IMR-90 (cell line): ENCODE measurements around the gene ATP5F1D. TPM values are rescaled to one million over a fixed set of nuclear protein-coding genes. Genes with fewer than 3 reads are reported as not detected.

ENCODE experiments used
- ATAC-seq: fragments of 200-7000 bp; cut with Tn5 transposase; 2 replicates; pipeline ENCODE4 v1.9.1; 2020; ENCODE audit warnings: low read depth, mild to moderate bottlenecking, moderate library complexity
- BruUV-seq: library from RNA; stranded (reverse); fragments of 400-500 nt; replicated peaks from 2 replicates; lab custom pipeline; 2021; lab: Mats Ljungman, UMichigan
- CTCF ChIA-PET: fragments of 300-600 bp; formaldehyde crosslinking; extraction: SDS; loops from one replicate; lab custom pipeline; 2021; ENCODE audit warnings: antibody characterized with exemption; lab: Yijun Ruan, JAX
- POLR2A ChIA-PET: fragments of 300-600 bp; sonication (Branson Sonifier 250); formaldehyde crosslinking; loops from one replicate; lab custom pipeline; 2022; ENCODE audit warnings: antibody characterized with exemption; ENCODE audit not compliant: unreplicated experiment; lab: Charles Lee
- DNase-seq: peaks from one replicate; pipeline ENCODE4 v3.0.0; 2013
- H2AFZ ChIP-seq: replicated peaks from 2 replicates; pipeline ENCODE3; 2013; ENCODE audit warnings: low read length, mild to moderate bottlenecking; ENCODE audit not compliant: poor library complexity
- H2AK5ac ChIP-seq: 2 replicates; pipeline ENCODE4 v1.6.1; 2013; ENCODE audit warnings: low read depth, low read length, inconsistent platforms
- H2AK9ac ChIP-seq: replicated peaks from 2 replicates; pipeline ENCODE3; 2013; ENCODE audit warnings: mild to moderate bottlenecking, low read depth, low read length, moderate library complexity; ENCODE audit not compliant: poor library complexity
- H2BK120ac ChIP-seq: 2 replicates; pipeline ENCODE4 v1.6.1; 2013; ENCODE audit warnings: low read depth, low read length, inconsistent platforms
- H2BK15ac ChIP-seq: 3 replicates; pipeline ENCODE4 v1.6.1; 2013; ENCODE audit warnings: low read depth, low read length, inconsistent platforms
- H2BK20ac ChIP-seq: 2 replicates; pipeline ENCODE4 v1.6.1; 2013; ENCODE audit warnings: low read depth, mild to moderate bottlenecking, inconsistent platforms, low read length, moderate library complexity
- H2BK5ac ChIP-seq: 2 replicates; pipeline ENCODE4 v1.6.1; 2013; ENCODE audit warnings: mild to moderate bottlenecking, low read depth, low read length, inconsistent platforms; ENCODE audit not compliant: poor library complexity, severe bottlenecking
- H3K14ac ChIP-seq: replicated peaks from 2 replicates; pipeline ENCODE4 v1.6.1; 2013; ENCODE audit warnings: low read depth, low read length, inconsistent platforms
- H3K18ac ChIP-seq: 2 replicates; pipeline ENCODE4 v1.6.1; 2013; ENCODE audit warnings: low read depth, low read length, control low read depth
- H3K23ac ChIP-seq: 2 replicates; pipeline ENCODE4 v1.6.1; 2013; ENCODE audit warnings: low read depth, low read length, inconsistent platforms
- H3K27ac ChIP-seq: 2 replicates; pipeline ENCODE4 v1.5.1; 2013; ENCODE audit warnings: mild to moderate bottlenecking, control low read depth, low read length; ENCODE audit not compliant: insufficient read depth
- H3K27me3 ChIP-seq: 2 replicates; pipeline ENCODE4 v1.6.1; 2013; ENCODE audit warnings: low read length; ENCODE audit not compliant: control insufficient read depth, insufficient read depth
- H3K36me3 ChIP-seq: 2 replicates; pipeline ENCODE4 v1.6.1; 2013; ENCODE audit warnings: low read length, mixed read lengths; ENCODE audit not compliant: control insufficient read depth, insufficient read depth
- H3K4ac ChIP-seq: 2 replicates; pipeline ENCODE4 v1.6.1; 2013; ENCODE audit warnings: low read depth, low read length, inconsistent platforms
- H3K4me1 ChIP-seq: 2 replicates; pipeline ENCODE4 v1.6.1; 2013; ENCODE audit warnings: low read length, mixed read lengths; ENCODE audit not compliant: control insufficient read depth, insufficient read depth
- H3K4me2 ChIP-seq: 2 replicates; pipeline ENCODE4 v1.6.1; 2013; ENCODE audit warnings: low read depth, mild to moderate bottlenecking, control low read depth, low read length, moderate library complexity
- H3K4me3 ChIP-seq: 2 replicates; pipeline ENCODE4 v1.5.1; 2013; ENCODE audit warnings: low read depth, mild to moderate bottlenecking, control low read depth, low read length, moderate library complexity; ENCODE audit not compliant: insufficient read depth
- H3K56ac ChIP-seq: 2 replicates; pipeline ENCODE4 v1.6.1; 2013; ENCODE audit warnings: low read length, inconsistent platforms; ENCODE audit not compliant: insufficient read depth; ENCODE audit errors: extremely low read depth
- H3K79me1 ChIP-seq, 2 experiments: 2 replicates each; pipeline ENCODE4 v1.6.1; 2013; ENCODE audit warnings: low read length in 2 of 2, inconsistent platforms in 1 of 2, low read depth in 1 of 2
- H3K9ac ChIP-seq: 2 replicates; pipeline ENCODE4 v1.6.1; 2013; ENCODE audit warnings: low read depth, low read length, control low read depth
- H3K9me1 ChIP-seq: 2 replicates; pipeline ENCODE4 v1.6.1; 2013; ENCODE audit warnings: low read length, inconsistent platforms; ENCODE audit not compliant: insufficient read depth
- H3K9me3 ChIP-seq: 2 replicates; pipeline ENCODE4 v1.6.1; 2013; ENCODE audit warnings: low read length; ENCODE audit not compliant: control insufficient read depth, insufficient read depth
- H4K20me1 ChIP-seq: 2 replicates; pipeline ENCODE4 v1.6.1; 2013; ENCODE audit warnings: low read length, inconsistent platforms; ENCODE audit not compliant: insufficient read depth
- H4K5ac ChIP-seq: 2 replicates; pipeline ENCODE4 v1.6.1; 2013; ENCODE audit warnings: mild to moderate bottlenecking, low read depth, low read length, control low read depth
- H4K8ac ChIP-seq, 2 experiments: 2 replicates each; pipeline ENCODE4 v1.6.1; 2013; ENCODE audit warnings: low read depth in 2 of 2, low read length in 2 of 2, control low read depth in 1 of 2, inconsistent platforms in 1 of 2
- H4K91ac ChIP-seq: 2 replicates; pipeline ENCODE4 v1.6.1; 2013; ENCODE audit warnings: low read depth, low read length, inconsistent platforms; ENCODE audit not compliant: insufficient read depth
- CEBPB ChIP-seq: IDR thresholded peaks from 2 replicates; pipeline ENCODE4 v1.6.1; 2012; ENCODE audit warnings: low read depth, low read length, improper control_type of control experiment
- WGBS, 2 experiments: methylation state at CpG; one replicate each; pipeline versions ENCODE4 v1.1.5 to v1.1.7; 2013; ENCODE audit warnings: missing lambda C conversion rate in 2 of 2; ENCODE audit not compliant: insufficient read length in 1 of 2; ENCODE audit errors: extremely low coverage in 2 of 2; 5-methylcytosine and 5-hydroxymethylcytosine counted together
- dilution Hi-C: fragments of 300-500 bp; cut with HindIII; formaldehyde crosslinking; loops from one replicate; pipeline ENCODE4 v1.14.3; 2018; ENCODE audit warnings: low sequenced_read_pairs; ENCODE audit not compliant: unreplicated experiment
- in situ Hi-C: fragments of 300-500 bp; cut with MboI; formaldehyde crosslinking; loops from 3 replicates; pipeline ENCODE4 v1.14.3; 2019; ENCODE audit warnings: low sequenced_read_pairs, inconsistent platforms, mixed read lengths
- intact Hi-C: fragments of 100-400 bp; cut with micrococcal nuclease; formaldehyde crosslinking; loops from 2 replicates; pipeline ENCODE4 v1.10.0; 2022
- polyA plus RNA-seq, 3 experiments: library from polyadenylated mRNA; depleted of rRNA; stranded (reverse); fragments of >200 nt; gene quantifications; 2 replicates each; pipeline ENCODE4 v1.2.3, GENCODE V29; 2012; ENCODE audit warnings: low replicate concordance in 1 of 3
- total RNA-seq: library from RNA; depleted of rRNA; stranded (reverse); fragments of >200 nt; gene quantifications from 2 replicates; pipeline ENCODE4 v1.2.3, GENCODE V29; 2012

Gene ATP5F1D
- total and polyA plus RNA-seq, 2 of the 4 experiments (the other 2 are of a cell fraction), result 7.3 to 140 TPM

DNA sequence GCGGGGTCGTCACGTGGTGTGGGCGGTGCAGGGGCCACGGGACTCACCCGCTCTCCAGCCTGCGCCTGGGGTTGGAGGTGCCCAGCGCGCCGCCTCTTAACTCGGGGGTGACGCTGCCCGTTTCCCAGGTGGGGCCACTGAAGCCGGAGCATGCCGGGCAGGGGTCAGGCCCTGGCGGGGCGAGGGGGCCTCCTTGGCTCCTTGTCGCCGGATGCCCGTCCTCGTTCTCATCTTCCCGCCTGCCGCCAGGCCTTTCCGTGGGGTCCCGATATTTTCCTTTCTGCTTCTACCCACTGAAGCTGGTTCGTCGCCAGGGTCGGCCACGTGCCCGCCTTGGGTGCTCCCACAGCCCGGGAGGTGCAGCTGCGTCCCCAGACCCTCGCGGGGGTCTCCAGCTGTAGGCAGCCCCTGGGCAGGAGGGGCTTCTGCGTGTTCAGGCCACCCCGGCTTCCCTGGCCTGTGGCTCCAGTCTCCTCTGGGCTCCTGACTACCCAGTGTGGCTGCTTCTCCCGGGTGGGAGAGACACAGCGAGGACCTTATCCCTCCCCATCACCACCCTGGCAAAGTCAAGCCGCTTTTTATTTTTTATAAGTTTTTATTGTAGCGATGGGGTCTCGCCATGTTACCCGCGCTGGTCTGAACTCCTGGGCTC, 34.6 kb downstream of the ATP5F1D start:
- WGBS, 2 experiments, result 40% methylated on average over 7 of the region's 43 CpGs; no CpG with 5 or more reads in 1 of the 2 experiments
- peak overlapping the region; percentile 100 for H2AK9ac ChIP-seq
- H4K20me1 ChIP-seq, result peaks cover 59% of the 10 kb centered on the region
- H3K27ac ChIP-seq, result peak overlapping the region; percentile 88
- no peak overlapping the region for H2BK15ac ChIP-seq
- intact Hi-C loops, result loop anchor here (5.0 kb wide), 2 partner anchors 86 to 131 kb away; partner anchors contain the start of gene DAZAP1
- no peaks in the 10 kb centered on the region; the same call in 1 of the 2 replicates for H3K9me1 ChIP-seq
- no peak overlapping the region for H2BK20ac ChIP-seq
- POLR2A ChIA-PET, result no interaction called here
- ATAC-seq (no peak), DNase-seq (no peak)
- H3K4me2 ChIP-seq, result peak overlapping the region; percentile 82
- peaks cover 22 to 60% of the 10 kb centered on the region in 2 experiments; a peak in 3 of 4 replicates for H3K79me1 ChIP-seq
- no TSS peak for BruUV-seq
- peak overlapping the region; percentile 59 to 86 for H4K8ac ChIP-seq
- peak overlapping the region; percentile 8; the same call in 1 of the 2 replicates for H3K18ac ChIP-seq
- H3K36me3 ChIP-seq, result peaks cover 48% of the 10 kb centered on the region
- peak overlapping the region; percentile 93 for H3K23ac ChIP-seq
- no peaks in the 10 kb centered on the region for H3K9me3 ChIP-seq
- peak overlapping the region; percentile 86 for H3K4ac ChIP-seq
- H3K56ac ChIP-seq, result peak overlapping the region; percentile 32; the same call in 1 of the 2 replicates
- peak overlapping the region; percentile 60 for H3K4me3 ChIP-seq
- CTCF ChIA-PET, result no interaction called here
- H2BK120ac ChIP-seq, result no peak overlapping the region
- in situ Hi-C loops, result no loop called here
- peak overlapping the region; percentile 96 for H2AFZ ChIP-seq
- H4K91ac ChIP-seq, result peak overlapping the region; percentile 66
- peak overlapping the region; percentile 94 for H2AK5ac ChIP-seq
- H3K27me3 ChIP-seq, result no peaks in the 10 kb centered on the region
- dilution Hi-C loops, result no loop called here
- H4K5ac ChIP-seq, result peak overlapping the region; percentile 33
- H2BK5ac ChIP-seq, result peak overlapping the region; percentile 65
- TF ChIP-seq CEBPB, result no peak
- peak overlapping the region; percentile 81 for H3K9ac ChIP-seq
- H3K4me1 ChIP-seq, result peaks cover 20% of the 10 kb centered on the region
- H3K14ac ChIP-seq, result peak overlapping the region; percentile 97
